B cell (primary cell): ENCODE measurements around the gene PSMG2.

Experiments used
- CTCF ChIP-seq: fragments of 200-600 bp; IDR thresholded peaks from one replicate; pipeline ENCODE4 v1.8.0; 2022; ENCODE audit warnings: antibody characterized with exemption, mild to moderate bottlenecking
- EZH2 ChIP-seq: IDR thresholded peaks from 2 replicates; pipeline ENCODE4 v1.6.1; 2012; ENCODE audit warnings: borderline replicate concordance, low read depth, mild to moderate bottlenecking, moderate library complexity, low read length; ENCODE audit not compliant: insufficient read depth, poor library complexity, severe bottlenecking

GRCh38 chr18:12765126-12765525 lies 62.3 kb downstream of the PSMG2 start:
- TF ChIP-seq CTCF (no peak), EZH2 (no peak)
